ENCODE measurements around the gene ENPP7. TPM values are rescaled to one million over a fixed set of nuclear protein-coding genes. Genes with fewer than 3 reads are reported as not detected.

Gene ENPP7
- total RNA-seq, 4 donors from 2014 or later = not detected

DNA sequence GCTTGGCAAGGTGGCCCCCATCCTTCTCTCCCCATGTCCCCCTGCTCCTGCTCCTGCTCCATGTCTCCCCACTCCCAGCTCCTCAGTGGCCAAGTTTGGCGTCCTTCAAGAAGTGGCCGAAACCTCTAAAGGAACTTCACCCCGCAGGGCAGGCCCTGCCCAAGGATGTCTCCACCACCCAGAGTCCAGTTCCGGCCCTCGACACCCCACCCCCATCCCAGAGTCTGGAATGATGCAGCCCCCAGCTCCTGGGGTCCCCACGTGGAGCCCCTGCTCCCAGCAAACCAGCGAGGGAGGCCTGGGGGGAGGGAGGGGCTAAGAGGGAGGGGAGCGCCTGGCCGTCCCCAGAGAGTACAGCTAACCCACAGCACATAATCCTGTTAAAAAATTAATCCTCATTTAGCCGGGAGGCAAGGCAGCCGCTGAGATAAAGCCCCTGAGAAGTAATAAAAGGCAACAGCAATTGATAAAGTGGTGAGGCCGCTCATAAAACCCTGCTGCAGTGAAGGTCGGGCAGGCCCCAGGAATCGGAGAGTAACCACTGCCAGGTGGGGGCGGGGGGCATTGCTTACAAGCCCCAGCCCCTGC lies 9.9 kb upstream of the ENPP7 start:
- no peaks in the 10 kb centered on the region for H3K36me3 ChIP-seq
- no peaks in the 10 kb centered on the region for H3K4me1 ChIP-seq
- no peak overlapping the region for H3K4me3 ChIP-seq
- no peaks in the 10 kb centered on the region for H3K9me3 ChIP-seq
- intact Hi-C loops (cut with DNase I) = no loop called here
- no peak overlapping the region for H3K27ac ChIP-seq (replicated peaks in 1 of 4)
- no peak for TF ChIP-seq POLR2AphosphoS5 (IDR thresholded peaks at IDR 0.05)
- TF ChIP-seq EP300 (IDR thresholded peaks at IDR 0.05) = no peak
- no peak for TF ChIP-seq CTCF (IDR thresholded peaks at IDR 0.05)
- no peak for TF ChIP-seq POLR2A (IDR thresholded peaks at IDR 0.05; ENCODE audit: low read depth)
- DNase-seq (ENCODE audit: extremely low spot score) = no peak
- WGBS = 81% methylated on average over 9 of the region's 15 CpGs
- H3K27me3 ChIP-seq = peaks cover 0 to 18% (median 0%) of the 10 kb centered on the region in 4 donors

GRCh38 chr17:79721993-79722671 lies 8.6 kb upstream of the ENPP7 start:
- H3K9me3 ChIP-seq = no peaks in the 10 kb centered on the region
- intact Hi-C loops (cut with DNase I) = no loop called here
- no peak overlapping the region for H3K27ac ChIP-seq (replicated peaks in 1 of 4)
- 56% methylated on average over 10 of the region's 10 CpGs for WGBS
- no peak for TF ChIP-seq POLR2A (IDR thresholded peaks at IDR 0.05; ENCODE audit: low read depth)
- TF ChIP-seq POLR2AphosphoS5 (IDR thresholded peaks at IDR 0.05) = no peak
- TF ChIP-seq CTCF (IDR thresholded peaks at IDR 0.05) = no peak
- no peak for TF ChIP-seq EP300 (IDR thresholded peaks at IDR 0.05)
- no peak for DNase-seq (ENCODE audit: extremely low spot score)
- H3K27me3 ChIP-seq = peaks cover 0 to 5% (median 0%) of the 10 kb centered on the region in 4 donors
- H3K4me1 ChIP-seq = no peaks in the 10 kb centered on the region
- H3K4me3 ChIP-seq = no peak overlapping the region
- H3K36me3 ChIP-seq = no peaks in the 10 kb centered on the region

DNA sequence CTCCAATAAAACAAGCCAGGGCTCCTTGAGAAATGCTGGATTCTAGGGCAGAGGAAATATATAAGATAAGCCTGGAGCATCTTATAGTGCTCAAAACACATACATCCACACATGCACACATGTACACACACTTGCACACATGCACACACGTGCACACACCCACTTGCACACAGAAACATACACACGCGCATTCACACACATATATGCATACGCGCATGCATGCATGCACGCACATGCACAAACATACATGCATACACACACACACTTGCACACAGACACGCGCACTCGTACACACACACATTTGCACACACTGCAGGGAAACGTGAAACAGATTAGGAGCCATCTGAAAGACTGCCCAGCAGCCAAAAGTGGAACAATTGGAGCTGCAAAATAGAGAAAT lies 8.0 kb upstream of the ENPP7 start:
- 84% methylated on average over 10 of the region's 10 CpGs for WGBS
- no peak overlapping the region for H3K27ac ChIP-seq (replicated peaks in 1 of 4)
- TF ChIP-seq POLR2AphosphoS5 (IDR thresholded peaks at IDR 0.05) (no peak), POLR2A (IDR thresholded peaks at IDR 0.05; ENCODE audit: low read depth) (no peak), EP300 (IDR thresholded peaks at IDR 0.05) (no peak), CTCF (IDR thresholded peaks at IDR 0.05) (no peak)
- H3K36me3 ChIP-seq = no peaks in the 10 kb centered on the region
- H3K4me3 ChIP-seq = no peak overlapping the region
- no peak for DNase-seq (ENCODE audit: extremely low spot score)
- H3K27me3 ChIP-seq = peaks cover 0 to 5% (median 0%) of the 10 kb centered on the region in 4 donors
- intact Hi-C loops (cut with DNase I) = no loop called here
- H3K9me3 ChIP-seq = no peaks in the 10 kb centered on the region
- no peaks in the 10 kb centered on the region for H3K4me1 ChIP-seq

DNA sequence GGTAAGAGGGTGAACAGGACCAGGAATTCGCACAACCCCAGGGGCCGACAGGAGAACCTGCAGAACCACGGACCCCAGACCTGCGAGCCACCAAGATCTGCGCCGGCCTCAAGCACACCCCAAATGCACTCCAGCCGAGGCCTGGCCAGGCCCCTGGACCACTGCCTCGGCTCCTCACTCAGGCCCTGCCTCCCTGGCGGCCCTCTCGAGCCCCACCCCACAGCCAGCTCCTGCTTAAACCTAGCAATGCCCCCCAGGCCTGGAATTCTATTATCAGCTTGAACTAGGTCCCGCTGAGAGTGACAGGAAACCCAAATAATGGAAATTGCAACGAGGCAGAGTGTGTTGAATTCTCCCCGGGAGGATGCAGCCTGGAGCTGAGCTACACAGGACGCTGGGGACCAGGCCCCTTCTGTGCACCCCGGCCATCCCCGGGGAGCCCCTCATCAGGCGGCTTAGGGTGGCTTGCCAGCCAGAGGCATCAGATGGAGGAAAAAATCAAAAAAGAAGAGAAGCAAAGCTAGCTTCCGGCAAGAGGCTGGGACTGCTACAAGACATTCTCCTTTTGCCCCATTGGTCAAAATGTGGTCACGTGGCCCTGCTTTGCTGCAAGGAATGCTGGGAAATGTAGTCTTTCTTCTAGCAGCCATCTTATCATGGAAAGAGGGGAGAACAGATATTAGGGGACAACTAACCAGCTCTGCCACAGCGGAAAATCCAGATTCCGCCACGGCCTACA lies 2.4 kb upstream of the ENPP7 start:
- Histone ChIP-seq H3K9me3 (no peaks in the 10 kb centered on the region), H3K36me3 (no peaks in the 10 kb centered on the region), H3K4me3 (peak overlapping the region; percentile 53 to 58 (median 54)), H3K27me3 (no peaks in the 10 kb centered on the region), H3K27ac (replicated peaks in 1 of 4) (peak overlapping the region in 1 of 4 donors; percentile 49), H3K4me1 (peaks cover 3 to 14% (median 11%) of the 10 kb centered on the region in 4 donors)
- intact Hi-C loops (cut with DNase I) = no loop called here
- TF ChIP-seq POLR2AphosphoS5 (IDR thresholded peaks at IDR 0.05) (peak in 1 of 2 donors; percentile 51), CTCF (IDR thresholded peaks at IDR 0.05) (no peak)
- 32% methylated on average over 11 of the region's 22 CpGs for WGBS
- DNase-seq (ENCODE audit: extremely low spot score) = peak; percentile 98
